NCI-H128 (cell line): Measurements from ENCODE around the gene XYLT1.

Experiments used
- DNase-seq: peaks from one replicate; lab custom pipeline; 2025; ENCODE audit not compliant: unreplicated experiment; lab: John Stamatoyannopoulos, UW

XYLT1 gene

GRCh38 chr16:17070882-17071592 is 399.7 kb downstream of the XYLT1 start:
- DNase-seq = no peak

GRCh38 chr16:17069681-17070080 is 401.1 kb downstream of the XYLT1 start:
- no peak for DNase-seq

GRCh38 chr16:17068524-17068923 is 402.2 kb downstream of the XYLT1 start:
- DNase-seq = no peak

GRCh38 chr16:17067882-17068281 is 402.9 kb downstream of the XYLT1 start:
- DNase-seq = no peak

- DNase-seq = no peak
Observed at GRCh38 chr16:17063201-17064139, 407.3 kb downstream of the XYLT1 start.

GRCh38 chr16:17062676-17063075 is 408.1 kb downstream of the XYLT1 start:
- DNase-seq = no peak

GRCh38 chr16:17061326-17061725 is 409.4 kb downstream of the XYLT1 start:
- DNase-seq = no peak

GRCh38 chr16:17058471-17058870 is 412.3 kb downstream of the XYLT1 start:
- no peak for DNase-seq

- no peak for DNase-seq
Observed at GRCh38 chr16:17056666-17057065, 414.1 kb downstream of the XYLT1 start.

- DNase-seq = no peak
Observed at GRCh38 chr16:17053536-17054160, 417.1 kb downstream of the XYLT1 start.
